HG03575 (cell line): Measurements from ENCODE around the gene LMO3.

Source experiments
- ATAC-seq: cut with Tn5 transposase; IDR thresholded peaks from one replicate; pipeline ENCODE4 v1.9.1; 2021; ENCODE audit not compliant: unreplicated experiment, insufficient number of reproducible peaks, low FRiP score; ENCODE audit errors: extremely low read depth

LMO3 gene

DNA sequence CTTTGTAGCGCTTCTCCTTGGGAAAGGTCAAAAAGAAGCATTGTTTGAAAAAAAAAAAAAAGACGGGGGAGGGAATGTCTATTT lies at the start of gene LMO3:
LMO3 (minus strand) TSS at position 46 of the 84 bp plus-strand sequence. CDS start 5,302 bp downstream, outside the sequence.
- no peak for ATAC-seq

DNA sequence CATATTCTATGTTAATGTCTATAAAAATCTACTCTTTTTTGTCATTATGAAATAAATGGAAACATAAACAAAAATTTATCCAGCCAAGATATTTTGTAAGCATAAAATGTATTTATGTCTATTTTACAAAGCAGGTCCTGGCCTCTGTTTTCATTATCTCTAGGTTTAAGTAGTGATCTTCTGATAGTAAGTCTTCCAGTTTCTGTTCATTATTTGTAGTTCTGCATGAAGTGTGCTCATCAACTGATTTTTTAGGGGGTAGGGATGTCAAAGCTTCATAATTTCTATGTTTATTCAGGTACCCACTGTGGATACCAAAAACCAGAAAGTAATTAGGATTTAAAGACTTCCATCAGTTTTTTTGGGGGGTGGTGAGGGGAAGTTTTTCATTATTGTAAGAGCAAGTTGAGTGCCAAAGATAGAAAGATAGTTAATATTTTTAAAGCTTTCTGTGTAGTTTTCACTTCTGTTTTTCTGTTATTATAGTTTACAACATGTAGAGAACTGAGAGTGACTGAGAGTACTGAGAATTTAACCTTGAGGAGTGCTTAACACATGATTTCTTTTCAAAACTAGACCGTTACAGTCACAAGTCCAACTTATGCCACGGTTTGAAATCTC lies 30.6 kb upstream of the LMO3 start:
- ATAC-seq: peak; percentile 77

DNA sequence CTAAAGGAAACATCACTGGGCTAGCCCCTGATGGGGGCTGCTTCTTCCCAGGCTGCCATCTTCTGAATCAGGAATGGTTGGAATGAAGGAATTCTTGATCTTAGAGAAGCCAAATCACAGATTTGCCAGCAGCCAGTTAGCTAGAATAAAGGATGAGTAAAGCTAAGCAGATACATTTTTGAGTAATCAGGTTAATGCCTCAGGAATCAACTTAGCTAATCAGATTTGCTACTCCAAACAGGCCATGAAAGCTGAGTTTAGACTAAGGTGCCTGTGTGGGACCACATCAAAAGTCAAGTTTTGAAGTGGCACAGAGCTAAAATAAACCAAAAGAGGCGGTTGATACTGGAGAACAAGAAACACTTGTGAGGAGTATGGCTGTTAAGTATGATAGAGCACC lies 28.8 kb upstream of the LMO3 start:
- ATAC-seq: no peak

DNA sequence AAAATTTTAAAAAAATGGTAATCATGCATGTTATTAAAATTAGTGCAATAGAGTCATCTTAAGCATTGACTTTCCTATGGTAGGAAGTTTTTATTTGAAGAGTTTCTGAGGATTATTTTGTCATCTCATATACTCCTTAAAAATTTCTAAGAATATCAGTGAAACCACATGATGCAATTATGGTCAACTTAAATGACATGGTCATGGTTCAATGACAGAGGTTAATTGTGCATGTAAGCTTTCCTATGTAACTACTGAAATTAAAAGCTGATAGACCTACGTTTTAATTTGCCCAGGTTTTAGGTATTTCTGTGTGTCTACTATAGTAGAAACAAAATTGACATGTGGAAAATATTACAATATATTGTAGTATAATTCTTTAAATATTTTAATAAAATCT lies 21.0 kb upstream of the LMO3 start:
- no peak for ATAC-seq

DNA sequence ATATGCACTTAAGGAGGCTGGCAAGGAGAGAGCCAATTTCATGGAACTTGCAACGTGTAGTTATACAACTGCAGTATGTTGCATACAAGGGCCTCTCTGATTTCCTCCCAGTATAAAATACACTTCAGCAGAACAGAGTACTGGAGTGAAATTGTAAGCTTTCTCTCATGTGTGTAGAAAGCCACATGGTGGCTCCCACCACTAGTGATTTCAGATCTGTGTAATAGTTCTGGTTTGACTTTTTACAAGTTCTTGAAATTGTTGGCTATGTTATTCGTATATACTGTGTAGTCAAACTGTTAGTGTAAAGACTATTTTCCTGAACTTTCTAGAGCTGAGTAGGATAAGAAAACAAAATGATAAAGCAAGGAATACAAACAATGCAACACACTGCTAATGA lies 16.4 kb upstream of the LMO3 start:
- no peak for ATAC-seq

DNA sequence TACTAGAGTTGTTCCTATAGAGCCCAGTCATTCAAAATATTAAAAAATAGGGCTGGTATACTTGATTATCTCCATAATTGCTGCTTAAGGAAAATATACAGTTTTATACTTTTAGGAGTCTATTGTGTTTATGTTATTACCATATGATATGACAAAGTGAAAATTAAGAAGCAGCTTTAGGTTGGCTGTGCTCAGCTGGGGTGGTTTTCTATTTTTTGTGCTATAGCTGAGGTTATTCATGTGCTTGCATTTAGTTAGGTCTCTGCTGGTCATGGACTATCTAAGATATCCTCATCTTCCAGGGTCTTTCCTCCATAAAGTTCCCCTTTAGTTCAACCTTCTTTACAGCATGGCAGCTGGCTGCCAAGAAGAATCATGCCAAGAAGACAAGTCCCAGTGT lies 13.6 kb upstream of the LMO3 start:
- no peak for ATAC-seq

DNA sequence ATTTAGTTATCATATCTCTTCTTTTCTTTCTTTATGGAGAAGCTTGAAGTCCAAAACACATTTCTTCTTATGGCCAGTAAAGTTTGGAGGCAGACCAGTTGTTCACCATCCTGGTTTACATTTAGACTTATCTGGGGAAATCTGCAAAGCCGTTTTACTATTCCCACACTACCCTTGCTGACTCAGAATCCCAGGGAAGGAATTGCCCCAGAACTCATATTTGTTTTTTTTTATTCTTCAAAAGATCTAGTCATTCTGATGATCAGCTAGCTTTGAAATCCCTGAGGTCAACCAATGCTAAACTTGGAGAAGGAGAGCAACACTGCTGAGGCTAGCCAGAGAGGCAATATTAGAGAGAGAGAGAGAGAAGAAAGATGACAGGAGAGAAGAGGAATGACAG lies 12.3 kb upstream of the LMO3 start:
- no peak for ATAC-seq

DNA sequence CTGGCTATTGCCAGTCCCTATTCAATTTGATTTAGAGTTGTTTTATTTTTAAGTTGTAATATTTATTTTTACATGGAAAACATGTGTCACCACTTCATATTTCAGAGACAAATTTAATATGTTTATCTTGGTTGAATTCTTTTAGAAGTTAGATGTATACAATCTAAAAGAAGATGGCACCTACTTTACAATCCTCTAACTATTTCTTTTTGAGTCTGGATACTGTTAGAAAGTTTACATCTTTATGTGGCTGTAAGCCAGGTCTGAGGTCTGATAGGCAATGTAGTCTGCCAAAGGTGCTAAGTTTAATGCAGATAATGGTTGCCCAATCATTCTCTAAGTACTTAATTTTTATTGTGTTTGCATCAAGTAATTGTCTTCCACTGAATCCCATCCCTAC lies 7.2 kb upstream of the LMO3 start:
- ATAC-seq: no peak

DNA sequence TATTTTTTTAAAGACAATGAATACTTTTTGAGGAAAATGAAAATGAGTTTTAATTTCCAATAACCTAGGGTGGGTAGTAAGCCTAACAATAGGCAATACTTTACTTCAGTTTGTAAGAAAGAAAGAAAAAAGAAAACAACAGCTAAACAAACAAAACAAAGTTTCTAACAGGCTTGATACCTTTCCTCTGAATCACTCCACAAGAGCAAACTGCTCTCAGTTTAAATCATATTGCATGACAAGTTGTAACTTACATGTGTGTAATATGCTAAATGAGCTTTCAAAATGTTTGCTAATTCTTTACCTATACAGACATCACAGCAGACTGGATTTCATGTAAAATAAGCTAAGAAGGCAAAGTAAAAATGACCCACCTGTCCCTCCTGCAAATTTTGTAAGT lies 6.7 kb upstream of the LMO3 start:
- ATAC-seq: no peak

DNA sequence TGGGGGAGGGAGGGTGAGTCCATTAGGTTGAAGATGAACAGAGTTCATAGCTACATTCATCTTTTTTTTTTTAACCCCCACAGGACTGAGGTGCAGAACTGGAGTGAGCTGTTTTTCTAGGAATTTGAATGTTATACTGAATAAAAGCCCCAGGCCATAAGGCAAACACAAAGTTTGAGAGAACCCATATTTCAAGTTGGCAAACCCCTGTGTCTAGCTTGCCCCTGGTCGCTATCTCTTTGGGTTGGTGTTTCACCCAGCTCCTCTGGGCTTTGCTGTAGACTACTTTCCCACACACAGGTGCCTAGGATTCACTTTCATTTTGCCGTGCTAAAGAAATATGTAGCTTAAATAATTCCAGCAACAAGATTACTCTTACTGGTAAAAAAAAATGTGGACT lies 5.2 kb upstream of the LMO3 start:
- no peak for ATAC-seq

DNA sequence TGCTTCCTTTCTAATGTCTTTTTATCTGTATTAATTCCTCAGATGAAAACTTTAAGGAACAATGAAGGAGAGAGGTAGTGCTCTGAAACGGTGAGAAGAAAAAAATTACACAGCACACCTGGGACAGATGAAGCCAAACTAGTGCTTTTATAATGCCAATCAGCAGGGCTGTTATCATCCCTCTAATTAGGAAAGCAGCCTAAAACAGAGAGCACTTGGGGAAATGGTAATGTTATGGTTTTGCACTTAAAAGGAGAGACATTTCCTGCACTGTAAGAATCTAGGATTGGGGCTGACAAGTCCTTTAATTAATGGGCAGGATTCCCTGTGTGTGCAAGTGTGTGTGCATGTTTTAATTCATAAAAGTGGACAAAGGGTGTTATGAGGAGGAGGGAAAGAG lies 4.8 kb upstream of the LMO3 start:
- no peak for ATAC-seq

DNA sequence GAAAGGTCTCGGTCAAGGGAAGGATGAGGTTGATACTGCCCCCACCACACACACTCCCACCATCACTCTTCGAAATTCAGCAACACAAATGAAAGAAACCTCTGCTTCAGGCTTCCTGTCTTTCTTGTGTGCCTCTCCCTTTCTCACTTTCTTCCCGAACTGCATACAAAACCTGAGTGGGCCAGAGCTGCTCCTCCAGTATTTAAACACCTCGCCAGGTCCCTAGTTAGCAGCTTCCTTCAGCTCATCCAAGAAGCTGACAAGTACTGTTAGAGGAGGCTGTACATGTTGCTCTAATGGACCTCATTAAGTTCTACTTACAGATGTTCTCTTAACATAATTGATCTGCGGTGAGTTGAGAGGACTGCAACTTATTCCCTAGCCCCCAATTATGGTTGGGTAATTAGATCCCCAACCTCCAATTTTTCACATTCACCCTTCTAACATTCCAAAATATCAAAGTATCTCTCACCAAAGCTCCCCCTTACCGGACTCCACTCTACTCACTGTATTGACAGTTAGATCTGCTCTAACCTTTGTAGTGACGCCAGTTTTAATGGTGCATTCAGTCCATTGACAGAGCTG lies 4.1 kb upstream of the LMO3 start:
- no peak for ATAC-seq

DNA sequence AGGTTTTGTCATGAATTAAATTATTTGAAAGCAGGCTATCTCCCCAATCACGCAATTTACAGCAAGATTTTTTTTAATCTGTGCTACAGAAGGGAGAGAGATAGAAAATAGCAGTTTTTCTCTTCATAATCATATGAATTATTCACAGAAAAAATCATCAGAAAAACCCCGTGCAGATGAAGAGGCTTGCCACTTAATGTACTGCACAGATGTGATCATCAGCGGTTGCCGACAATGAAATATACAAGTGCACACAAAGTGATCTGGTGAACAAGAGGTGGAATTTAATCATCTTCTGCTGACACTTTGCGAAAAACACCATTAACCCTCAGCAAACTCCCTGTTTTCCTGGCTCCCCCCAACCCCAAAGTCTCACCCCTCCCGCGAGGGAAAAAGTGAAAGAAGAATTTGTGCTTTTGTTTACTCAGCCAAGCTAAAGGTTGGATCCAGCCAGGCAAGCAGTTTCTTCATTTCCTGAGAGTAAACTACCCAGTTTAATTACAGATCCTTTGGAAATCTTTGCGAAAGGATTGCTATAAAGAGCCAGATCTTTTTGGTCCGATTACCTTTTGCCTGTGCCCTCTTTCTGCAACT lies 3.1 kb upstream of the LMO3 start:
- no peak for ATAC-seq

DNA sequence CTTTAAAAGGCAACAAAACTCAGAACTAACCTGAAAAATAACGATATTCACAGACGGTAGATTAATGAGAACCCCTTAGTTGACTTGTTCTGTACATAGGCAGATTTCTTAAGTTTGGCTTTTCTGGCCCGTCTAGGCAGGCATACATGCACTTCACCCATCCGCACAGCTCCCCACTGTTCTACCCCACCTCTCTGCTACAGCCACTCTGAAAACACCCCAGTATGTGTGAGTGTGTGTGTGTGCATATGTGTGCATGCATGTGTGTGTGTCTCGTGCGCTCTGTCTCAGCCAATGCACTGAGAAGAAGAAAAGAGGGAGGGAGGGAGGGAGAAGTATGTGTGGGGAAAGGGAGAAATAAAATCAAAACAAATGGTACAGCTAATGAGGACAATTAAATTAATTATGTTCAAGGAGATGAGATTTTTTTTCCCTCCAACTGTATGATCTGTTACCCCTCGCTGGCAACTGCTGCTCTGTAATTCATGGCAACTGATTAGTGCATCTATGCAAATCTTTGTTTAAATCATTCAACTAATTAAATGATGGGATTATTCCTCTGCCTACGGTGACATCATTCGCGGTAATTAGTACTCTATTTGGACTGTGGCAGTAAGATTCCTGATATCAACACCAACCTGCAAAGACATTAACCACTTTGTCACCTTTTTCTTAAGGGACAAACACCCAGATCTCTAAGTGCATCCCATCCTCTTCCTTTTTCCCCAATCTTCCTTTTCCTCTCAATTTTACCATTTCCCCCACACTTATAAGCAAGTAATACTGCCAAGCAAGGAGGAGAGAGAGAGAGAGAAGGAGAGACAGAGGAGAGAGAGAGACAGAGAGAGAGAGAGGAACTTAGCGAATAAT lies 2.2 kb upstream of the LMO3 start:
- ATAC-seq: no peak

DNA sequence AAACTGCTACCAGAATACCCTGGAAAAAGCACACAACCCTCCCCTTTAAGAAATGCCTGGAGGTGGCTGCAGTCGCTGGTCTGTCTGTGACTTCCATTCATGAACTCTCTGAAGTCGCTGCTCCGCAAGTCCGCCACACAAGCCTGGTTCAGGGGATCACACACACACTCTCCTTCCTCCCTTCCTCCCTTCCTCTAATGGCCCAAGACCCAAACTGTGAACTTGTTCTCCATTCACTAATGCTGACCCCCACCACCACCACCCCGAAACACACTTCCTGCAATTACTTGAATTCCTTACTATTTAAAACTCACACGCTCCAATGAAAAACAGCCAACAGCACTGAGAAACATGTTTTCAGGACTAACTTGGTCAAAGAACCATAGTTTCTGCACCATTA lies 1.0 kb upstream of the LMO3 start:
- ATAC-seq: no peak

DNA sequence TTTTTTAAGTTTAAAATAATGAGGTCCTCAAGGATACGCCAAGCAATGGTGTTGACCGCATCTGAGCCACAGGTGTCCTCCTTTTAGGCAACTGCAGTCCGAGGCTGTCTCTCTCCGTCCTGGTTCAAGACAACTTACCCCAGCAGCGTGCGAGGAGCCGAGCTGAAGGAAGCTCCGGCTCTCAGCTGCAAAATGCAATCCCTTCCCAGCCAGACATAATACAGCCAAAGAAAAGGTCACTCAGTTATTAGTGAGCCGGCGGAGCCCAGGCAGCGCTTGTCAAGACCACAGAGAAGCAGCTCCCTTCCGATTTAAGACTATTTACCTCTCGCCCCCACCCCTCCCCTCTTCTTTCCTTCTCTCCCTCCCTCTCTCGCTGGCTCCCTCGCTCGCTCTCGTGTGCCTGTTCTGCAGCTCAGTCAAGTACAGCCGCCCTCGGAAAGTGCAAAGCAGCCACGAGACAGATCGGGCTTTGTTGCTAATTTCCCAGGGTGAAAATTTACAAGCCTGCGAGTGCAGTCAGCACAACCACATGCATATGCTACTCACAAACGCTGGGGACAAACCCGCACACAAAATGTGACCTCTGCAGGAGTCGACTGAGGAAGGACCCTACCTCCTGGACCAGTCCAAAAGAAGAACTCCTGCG lies 363 bp upstream of the LMO3 start:
- ATAC-seq: no peak

DNA sequence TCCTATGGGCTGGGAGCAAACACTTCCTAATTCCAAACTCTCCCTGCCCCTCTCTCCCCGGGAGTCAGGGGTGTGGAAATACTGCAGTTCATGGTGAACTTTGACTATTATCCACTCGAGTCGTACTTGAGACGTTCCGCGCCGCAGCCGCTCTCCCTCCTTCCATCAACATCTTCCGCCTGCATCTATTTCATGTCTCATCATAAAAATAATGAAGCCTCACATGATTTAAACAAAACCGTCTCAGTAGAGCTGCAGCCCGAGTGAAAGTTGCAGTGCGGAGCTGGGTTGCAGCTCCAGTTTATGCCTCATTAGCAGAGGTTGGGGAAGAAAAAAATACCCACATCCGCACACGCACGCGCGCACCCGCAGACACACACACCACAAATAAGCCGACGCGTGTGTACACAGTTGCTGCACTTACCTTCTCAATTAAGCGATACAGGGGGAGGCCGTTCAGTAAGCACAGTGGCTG lies 283 bp downstream of the LMO3 start:
- no peak for ATAC-seq

DNA sequence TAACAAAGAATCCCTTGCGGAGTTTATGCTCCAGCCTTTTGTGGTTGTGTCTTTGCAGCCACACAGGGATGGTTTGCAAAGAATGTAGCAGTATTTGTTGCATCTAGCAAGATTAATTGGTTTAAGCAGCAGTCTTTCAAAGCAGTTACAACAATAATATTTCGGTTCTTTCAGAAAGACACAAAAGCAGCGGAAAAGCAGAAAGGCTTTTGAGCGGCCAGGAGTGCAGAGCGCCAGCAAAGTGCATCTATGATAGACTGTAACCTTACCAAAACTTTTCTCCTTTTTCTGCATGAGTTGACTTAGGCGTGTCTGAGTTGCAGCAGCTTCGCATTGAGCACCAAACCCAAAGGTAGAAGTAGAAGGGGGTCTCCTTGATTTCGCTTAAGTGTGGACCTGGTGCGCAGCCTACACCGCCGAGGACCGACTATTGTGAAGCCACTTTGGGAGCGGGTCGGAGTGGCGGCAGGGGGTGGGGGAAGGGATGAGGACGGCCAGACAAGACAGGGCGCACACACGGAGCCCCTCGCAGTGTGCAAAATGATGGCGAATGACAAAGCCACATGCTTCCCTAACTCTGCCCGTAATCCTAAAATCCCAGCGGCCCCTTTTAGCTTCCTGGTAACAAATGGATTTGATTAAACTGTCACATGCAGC lies 1.2 kb downstream of the LMO3 start:
- ATAC-seq: no peak

DNA sequence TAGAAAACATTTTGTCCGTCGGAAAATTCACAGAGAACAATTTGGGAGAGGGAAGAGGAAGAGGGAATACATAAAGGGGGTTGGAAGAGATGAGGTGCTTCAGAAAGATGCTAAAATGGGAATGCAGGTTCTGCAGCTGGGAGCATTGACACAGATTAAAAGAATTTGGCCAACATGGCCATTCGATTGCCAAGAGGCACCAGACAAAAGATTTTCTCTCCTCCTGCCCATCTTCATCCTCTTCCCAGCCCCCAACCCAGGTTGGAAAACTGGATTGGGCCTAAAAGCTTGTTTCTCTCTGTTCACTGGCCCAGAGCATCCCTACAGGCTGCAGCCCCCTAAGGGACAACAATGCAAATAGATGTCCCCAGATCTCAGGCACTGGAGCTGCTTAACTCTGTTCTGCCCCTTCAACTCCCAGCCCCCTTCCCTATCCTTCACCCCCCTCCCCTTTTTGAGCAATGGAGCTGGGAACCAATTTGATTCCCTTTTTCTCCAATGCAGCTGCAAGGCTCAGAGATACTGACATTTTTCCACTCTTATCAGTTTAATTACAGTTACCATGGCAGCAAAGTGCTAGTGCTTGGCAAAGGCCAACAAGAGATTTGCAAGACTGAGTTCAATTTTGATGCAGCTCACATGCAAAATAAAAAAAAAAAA lies 1.9 kb downstream of the LMO3 start:
- no peak for ATAC-seq
